ENCODE data around the gene CXXC5.

GRCh38 chr5:139680368-139681111 lies 32.4 kb downstream of the CXXC5 start:
- TF ChIP-seq EZH2 (IDR thresholded peaks at IDR 0.05; ENCODE audit: borderline replicate concordance, low read length), result no peak
- TF ChIP-seq, protein P1, sequence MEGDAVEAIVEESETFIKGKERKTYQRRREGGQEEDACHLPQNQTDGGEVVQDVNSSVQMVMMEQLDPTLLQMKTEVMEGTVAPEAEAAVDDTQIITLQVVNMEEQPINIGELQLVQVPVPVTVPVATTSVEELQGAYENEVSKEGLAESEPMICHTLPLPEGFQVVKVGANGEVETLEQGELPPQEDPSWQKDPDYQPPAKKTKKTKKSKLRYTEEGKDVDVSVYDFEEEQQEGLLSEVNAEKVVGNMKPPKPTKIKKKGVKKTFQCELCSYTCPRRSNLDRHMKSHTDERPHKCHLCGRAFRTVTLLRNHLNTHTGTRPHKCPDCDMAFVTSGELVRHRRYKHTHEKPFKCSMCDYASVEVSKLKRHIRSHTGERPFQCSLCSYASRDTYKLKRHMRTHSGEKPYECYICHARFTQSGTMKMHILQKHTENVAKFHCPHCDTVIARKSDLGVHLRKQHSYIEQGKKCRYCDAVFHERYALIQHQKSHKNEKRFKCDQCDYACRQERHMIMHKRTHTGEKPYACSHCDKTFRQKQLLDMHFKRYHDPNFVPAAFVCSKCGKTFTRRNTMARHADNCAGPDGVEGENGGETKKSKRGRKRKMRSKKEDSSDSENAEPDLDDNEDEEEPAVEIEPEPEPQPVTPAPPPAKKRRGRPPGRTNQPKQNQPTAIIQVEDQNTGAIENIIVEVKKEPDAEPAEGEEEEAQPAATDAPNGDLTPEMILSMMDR (conservative IDR thresholded peaks at IDR 0.05 in 1 of 2, IDR thresholded peaks at IDR 0.05 in 1 of 2; ENCODE audit: extremely low read depth in 1 of 2, insufficient read depth in 1 of 2, low read depth in 1 of 2, low read length in 2 of 2), result no peak
